ENCODE measurements around the gene FAM174C. TPM values are rescaled to one million over a fixed set of nuclear protein-coding genes. Genes with fewer than 3 reads are reported as not detected.
A peak's percentile ranks its signal among the peaks of the same experiment; 100 is the strongest.

The FAM174C gene
- 4.9 TPM for total RNA-seq
- 55.9 TPM for polyA plus RNA-seq

GRCh38 chr19:1275260-1275975 lies at the start of gene FAM174C:
FAM174C (plus strand) TSS chr19:1275530; CDS start chr19:1275550, 20 bp downstream.
- Histone ChIP-seq H3K4me1 (ENCODE audit: insufficient read depth) (no peaks in the 10 kb centered on the region), H3K4me3 (ENCODE audit: low read depth, low read length) (peak within 1 kb of the TSS; percentile 54), H3K36me3 (ENCODE audit: insufficient read depth) (peaks cover 7% of the 10 kb centered on the region), H3K27ac (ENCODE audit: low read depth) (peak within 1 kb of the TSS; percentile 98)
- under 1% methylated on average over 98 of the region's 98 CpGs for WGBS
- DNase-seq (ENCODE audit: extremely low spot score) = peak; percentile 86

- Histone ChIP-seq H3K4me3 (ENCODE audit: low read depth, low read length) (no peak overlapping the region), H3K27ac (ENCODE audit: low read depth) (no peak overlapping the region), H3K4me1 (ENCODE audit: insufficient read depth) (no peaks in the 10 kb centered on the region), H3K36me3 (ENCODE audit: insufficient read depth) (peaks cover 7% of the 10 kb centered on the region)
- no peak for DNase-seq (ENCODE audit: extremely low spot score)
- 93% methylated on average over 11 of the region's 11 CpGs for WGBS
Measured at GRCh38 chr19:1226227-1226518, 49.2 kb upstream of the FAM174C start.

GRCh38 chr19:1226522-1227303 lies 48.6 kb upstream of the FAM174C start:
- Histone ChIP-seq H3K27ac (ENCODE audit: low read depth) (no peak overlapping the region), H3K4me1 (ENCODE audit: insufficient read depth) (no peaks in the 10 kb centered on the region), H3K4me3 (ENCODE audit: low read depth, low read length) (no peak overlapping the region), H3K36me3 (ENCODE audit: insufficient read depth) (peaks cover 7% of the 10 kb centered on the region)
- WGBS = 93% methylated on average over 50 of the region's 50 CpGs
- no peak for DNase-seq (ENCODE audit: extremely low spot score)

- Histone ChIP-seq H3K27ac (ENCODE audit: low read depth) (no peak overlapping the region), H3K36me3 (ENCODE audit: insufficient read depth) (peaks cover 7% of the 10 kb centered on the region), H3K4me3 (ENCODE audit: low read depth, low read length) (no peak overlapping the region), H3K4me1 (ENCODE audit: insufficient read depth) (no peaks in the 10 kb centered on the region)
- WGBS = 91% methylated on average over 56 of the region's 56 CpGs
- DNase-seq (ENCODE audit: extremely low spot score) = no peak
Measured at GRCh38 chr19:1227304-1228054, 47.9 kb upstream of the FAM174C start.

GRCh38 chr19:1228161-1228957 lies 47.0 kb upstream of the FAM174C start:
- Histone ChIP-seq H3K36me3 (ENCODE audit: insufficient read depth) (peaks cover 7% of the 10 kb centered on the region), H3K4me1 (ENCODE audit: insufficient read depth) (no peaks in the 10 kb centered on the region), H3K27ac (ENCODE audit: low read depth) (no peak overlapping the region), H3K4me3 (ENCODE audit: low read depth, low read length) (no peak overlapping the region)
- WGBS = 95% methylated on average over 100 of the region's 100 CpGs
- no peak for DNase-seq (ENCODE audit: extremely low spot score)

GRCh38 chr19:1229056-1229923 lies 46.0 kb upstream of the FAM174C start:
- Histone ChIP-seq H3K27ac (ENCODE audit: low read depth) (no peak overlapping the region), H3K36me3 (ENCODE audit: insufficient read depth) (peaks cover 7% of the 10 kb centered on the region), H3K4me1 (ENCODE audit: insufficient read depth) (no peaks in the 10 kb centered on the region), H3K4me3 (ENCODE audit: low read depth, low read length) (no peak overlapping the region)
- WGBS = 96% methylated on average over 158 of the region's 158 CpGs
- no peak for DNase-seq (ENCODE audit: extremely low spot score)

GRCh38 chr19:1229924-1230782 lies 45.2 kb upstream of the FAM174C start:
- no peak for DNase-seq (ENCODE audit: extremely low spot score)
- 91% methylated on average over 61 of the region's 61 CpGs for WGBS
- Histone ChIP-seq H3K36me3 (ENCODE audit: insufficient read depth) (peaks cover 7% of the 10 kb centered on the region), H3K4me1 (ENCODE audit: insufficient read depth) (no peaks in the 10 kb centered on the region), H3K4me3 (ENCODE audit: low read depth, low read length) (no peak overlapping the region), H3K27ac (ENCODE audit: low read depth) (no peak overlapping the region)

GRCh38 chr19:1230783-1231489 lies 44.4 kb upstream of the FAM174C start:
- 75% methylated on average over 38 of the region's 38 CpGs for WGBS
- no peaks in the 10 kb centered on the region for H3K4me1 ChIP-seq (ENCODE audit: insufficient read depth)
- H3K27ac ChIP-seq (ENCODE audit: low read depth) = no peak overlapping the region
- H3K36me3 ChIP-seq (ENCODE audit: insufficient read depth) = peaks cover 7% of the 10 kb centered on the region
- no peak overlapping the region for H3K4me3 ChIP-seq (ENCODE audit: low read depth, low read length)
- no peak for DNase-seq (ENCODE audit: extremely low spot score)

GRCh38 chr19:1231729-1232637 lies 43.3 kb upstream of the FAM174C start:
- WGBS = 75% methylated on average over 15 of the region's 15 CpGs
- no peak for DNase-seq (ENCODE audit: extremely low spot score)
- Histone ChIP-seq H3K36me3 (ENCODE audit: insufficient read depth) (peaks cover 4% of the 10 kb centered on the region), H3K4me1 (ENCODE audit: insufficient read depth) (no peaks in the 10 kb centered on the region), H3K27ac (ENCODE audit: low read depth) (no peak overlapping the region), H3K4me3 (ENCODE audit: low read depth, low read length) (no peak overlapping the region)

GRCh38 chr19:1232652-1233072 lies 42.7 kb upstream of the FAM174C start:
- DNase-seq (ENCODE audit: extremely low spot score) = no peak
- no peaks in the 10 kb centered on the region for H3K4me1 ChIP-seq (ENCODE audit: insufficient read depth)
- no peak overlapping the region for H3K27ac ChIP-seq (ENCODE audit: low read depth)
- H3K36me3 ChIP-seq (ENCODE audit: insufficient read depth) = peaks cover 3% of the 10 kb centered on the region
- H3K4me3 ChIP-seq (ENCODE audit: low read depth, low read length) = no peak overlapping the region
- 32% methylated on average over 15 of the region's 15 CpGs for WGBS

Measured in urinary bladder (tissue), 4 donors.